DND-41 (cell line): ENCODE data around the gene LAX1.

Source experiments
- EZH2 ChIP-seq: IDR thresholded peaks from 3 replicates; pipeline ENCODE4 v1.6.1; 2012; ENCODE audit warnings: borderline replicate concordance, low read depth, mild to moderate bottlenecking, moderate library complexity, low read length, inconsistent platforms; ENCODE audit not compliant: severe bottlenecking
- TF ChIP-seq, protein P1 (sequence below): IDR thresholded peaks from 2 replicates; pipeline ENCODE4 v1.5.1; 2012; ENCODE audit warnings: borderline replicate concordance, low read length, moderate library complexity, mild to moderate bottlenecking; ENCODE audit not compliant: poor library complexity, severe bottlenecking; ENCODE audit errors: extremely low read depth

DNA sequence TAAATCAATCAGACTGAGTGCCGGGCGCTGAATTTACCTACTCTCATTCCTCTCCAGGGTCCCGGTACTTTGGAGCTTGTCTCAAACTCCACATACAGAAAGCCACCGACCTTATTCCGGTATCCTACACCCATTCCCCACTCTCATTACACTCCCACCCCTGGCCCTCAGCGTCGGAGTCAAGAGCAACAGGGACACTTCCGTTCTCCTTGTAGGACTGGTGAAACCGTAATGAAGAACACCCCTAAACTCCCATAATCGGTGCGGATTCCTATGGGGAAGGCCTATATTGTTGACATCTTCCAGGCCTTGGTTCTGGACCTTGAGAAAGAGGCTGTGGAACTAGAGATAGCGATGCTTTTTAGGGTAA, 31.2 kb downstream of the LAX1 start:
- TF ChIP-seq, protein P1, sequence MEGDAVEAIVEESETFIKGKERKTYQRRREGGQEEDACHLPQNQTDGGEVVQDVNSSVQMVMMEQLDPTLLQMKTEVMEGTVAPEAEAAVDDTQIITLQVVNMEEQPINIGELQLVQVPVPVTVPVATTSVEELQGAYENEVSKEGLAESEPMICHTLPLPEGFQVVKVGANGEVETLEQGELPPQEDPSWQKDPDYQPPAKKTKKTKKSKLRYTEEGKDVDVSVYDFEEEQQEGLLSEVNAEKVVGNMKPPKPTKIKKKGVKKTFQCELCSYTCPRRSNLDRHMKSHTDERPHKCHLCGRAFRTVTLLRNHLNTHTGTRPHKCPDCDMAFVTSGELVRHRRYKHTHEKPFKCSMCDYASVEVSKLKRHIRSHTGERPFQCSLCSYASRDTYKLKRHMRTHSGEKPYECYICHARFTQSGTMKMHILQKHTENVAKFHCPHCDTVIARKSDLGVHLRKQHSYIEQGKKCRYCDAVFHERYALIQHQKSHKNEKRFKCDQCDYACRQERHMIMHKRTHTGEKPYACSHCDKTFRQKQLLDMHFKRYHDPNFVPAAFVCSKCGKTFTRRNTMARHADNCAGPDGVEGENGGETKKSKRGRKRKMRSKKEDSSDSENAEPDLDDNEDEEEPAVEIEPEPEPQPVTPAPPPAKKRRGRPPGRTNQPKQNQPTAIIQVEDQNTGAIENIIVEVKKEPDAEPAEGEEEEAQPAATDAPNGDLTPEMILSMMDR, result no peak
- TF ChIP-seq EZH2, result no peak
